Parathyroid adenoma (tissue), 2 donors: ENCODE data around the gene NEURL3.

Source experiments
- H2AFZ ChIP-seq: fragments of 300-600 bp; sonication (generic); one replicate; pipeline ENCODE4 v1.7.0; 2017; ENCODE audit warnings: antibody characterized with exemption, mild to moderate bottlenecking
- H3K27ac ChIP-seq: fragments of 300-600 bp; sonication (generic); one replicate; pipeline ENCODE4 v1.7.0; 2017
- H3K27me3 ChIP-seq: fragments of 300-600 bp; sonication (generic); one replicate; pipeline ENCODE4 v1.7.0; 2017; ENCODE audit warnings: low read length; ENCODE audit not compliant: control insufficient read depth, insufficient read depth
- H3K36me3 ChIP-seq: fragments of 300-600 bp; sonication (generic); one replicate; pipeline ENCODE4 v1.7.0; 2017; ENCODE audit warnings: low read length; ENCODE audit not compliant: control insufficient read depth, insufficient read depth
- H3K4me1 ChIP-seq: fragments of 300-600 bp; sonication (generic); one replicate; pipeline ENCODE4 v1.7.0; 2017; ENCODE audit warnings: control low read depth
- H3K4me2 ChIP-seq: fragments of 300-600 bp; sonication (generic); one replicate; pipeline ENCODE4 v1.7.0; 2017; ENCODE audit warnings: low read length
- H3K4me3 ChIP-seq: fragments of 300-600 bp; sonication (generic); one replicate; pipeline ENCODE4 v1.7.0; 2017; ENCODE audit warnings: low read depth, low read length
- H3K79me2 ChIP-seq: fragments of 300-600 bp; sonication (generic); one replicate; pipeline ENCODE4 v1.7.0; 2017; ENCODE audit warnings: control low read depth
- H3K9ac ChIP-seq: fragments of 300-600 bp; sonication (generic); one replicate; pipeline ENCODE4 v1.7.0; 2017; ENCODE audit warnings: mild to moderate bottlenecking
- H3K9me3 ChIP-seq: fragments of 300-600 bp; sonication (generic); one replicate; pipeline ENCODE4 v1.7.0; 2017; ENCODE audit warnings: low read length; ENCODE audit not compliant: control insufficient read depth
- CTCF ChIP-seq: fragments of 300-600 bp; sonication (generic); IDR thresholded peaks from one replicate; pipeline ENCODE4 v1.7.0; 2017; ENCODE audit warnings: antibody characterized with exemption, mild to moderate bottlenecking
- donor health status: primary hyperparathyroidism.

Gene NEURL3

DNA sequence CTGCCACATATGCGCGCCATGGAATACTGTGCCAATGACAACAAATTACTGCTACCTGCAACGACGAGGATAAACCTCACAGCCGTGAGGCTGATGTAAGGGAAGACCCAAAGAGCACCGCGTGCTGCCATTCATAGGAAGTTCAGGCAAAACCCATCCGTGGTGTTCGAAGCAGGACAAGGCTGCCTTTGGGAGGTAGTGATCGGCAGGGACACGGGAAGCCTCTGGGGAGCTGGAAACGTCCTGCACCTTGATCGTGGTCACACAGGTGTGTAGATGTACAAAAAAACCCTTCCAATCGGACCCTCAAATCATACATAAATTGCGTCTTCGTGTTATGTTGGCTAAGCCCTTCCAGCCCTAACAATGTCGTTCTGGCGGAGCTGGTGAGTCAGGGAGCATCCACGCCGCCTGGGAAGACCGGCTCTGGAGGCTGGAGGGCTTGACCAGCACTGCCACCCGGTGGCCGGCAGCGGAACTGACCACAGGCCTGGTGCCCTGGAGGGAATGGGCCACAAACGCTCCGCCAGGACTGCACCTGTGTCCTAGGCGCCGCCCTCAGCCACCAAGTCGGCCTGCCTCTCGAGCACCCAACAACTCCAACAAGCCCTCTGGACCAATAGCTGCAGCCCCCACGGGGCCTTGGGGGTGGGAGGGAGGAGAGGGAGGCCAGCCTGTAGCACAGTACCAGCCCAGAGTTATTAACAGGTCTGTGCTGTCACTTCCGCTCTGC lies 4.1 kb upstream of the NEURL3 start:
- TF ChIP-seq CTCF: peak; percentile 100
- Histone ChIP-seq H3K9ac (no peak overlapping the region), H3K27me3 (no peaks in the 10 kb centered on the region), H3K4me1 (peaks cover 6% of the 10 kb centered on the region), H3K36me3 (no peaks in the 10 kb centered on the region), H3K4me3 (no peak overlapping the region), H3K79me2 (no peaks in the 10 kb centered on the region), H2AFZ (peak overlapping the region; percentile 77), H3K9me3 (no peaks in the 10 kb centered on the region), H3K4me2 (no peak overlapping the region), H3K27ac (no peak overlapping the region)

GRCh38 chr2:96508521-96509113 lies 3.5 kb upstream of the NEURL3 start:
- H3K4me3 ChIP-seq: no peak overlapping the region
- no peak overlapping the region for H3K9ac ChIP-seq
- H3K27ac ChIP-seq: no peak overlapping the region

GRCh38 chr2:96507957-96508520 lies 2.9 kb upstream of the NEURL3 start:
- Histone ChIP-seq H3K4me2 (peak overlapping the region; percentile 81), H3K36me3 (no peaks in the 10 kb centered on the region), H3K9ac (no peak overlapping the region), H3K27ac (no peak overlapping the region), H2AFZ (peak overlapping the region; percentile 92), H3K4me1 (peaks cover 6% of the 10 kb centered on the region), H3K79me2 (no peaks in the 10 kb centered on the region), H3K9me3 (no peaks in the 10 kb centered on the region), H3K4me3 (peak overlapping the region; percentile 28), H3K27me3 (no peaks in the 10 kb centered on the region)
- TF ChIP-seq CTCF: peak; percentile 100

More at GRCh38 chr2:96508521-96509113, 3.5 kb upstream of the NEURL3 start:
- Histone ChIP-seq H3K4me1 (peaks cover 6% of the 10 kb centered on the region), H3K4me2 (no peak overlapping the region), H3K79me2 (no peaks in the 10 kb centered on the region), H3K36me3 (no peaks in the 10 kb centered on the region), H3K27me3 (no peaks in the 10 kb centered on the region), H2AFZ (peak overlapping the region; percentile 92), H3K9me3 (no peaks in the 10 kb centered on the region)
- TF ChIP-seq CTCF: no peak

DNA sequence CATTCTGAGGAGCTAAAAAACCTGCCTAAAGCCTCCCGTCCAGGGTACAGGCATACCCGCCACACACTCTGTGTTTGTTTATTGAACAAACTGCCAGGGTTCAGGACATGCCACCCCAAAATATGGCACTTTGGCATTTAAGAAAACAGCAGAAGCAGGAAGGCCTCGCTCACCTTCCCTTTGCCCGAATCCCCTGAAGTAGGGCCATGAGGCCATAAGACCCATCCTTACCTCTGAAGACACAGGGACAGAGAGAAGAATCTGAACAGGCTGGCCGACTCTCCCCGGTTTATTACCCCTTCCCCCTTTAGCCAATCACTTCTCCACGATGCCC lies 1.7 kb upstream of the NEURL3 start:
- no peak overlapping the region for H3K4me3 ChIP-seq
- H3K4me2 ChIP-seq: no peak overlapping the region
- H3K9me3 ChIP-seq: no peaks in the 10 kb centered on the region
- H3K27ac ChIP-seq: no peak overlapping the region
- H3K4me1 ChIP-seq: peaks cover 6% of the 10 kb centered on the region
- H2AFZ ChIP-seq: no peak overlapping the region
- H3K27me3 ChIP-seq: no peaks in the 10 kb centered on the region
- H3K79me2 ChIP-seq: no peaks in the 10 kb centered on the region
- H3K36me3 ChIP-seq: no peaks in the 10 kb centered on the region
- H3K9ac ChIP-seq: no peak overlapping the region
- TF ChIP-seq CTCF: no peak
